B cell (primary cell): ENCODE results near the gene ARMC12. TPM values are rescaled to one million over a fixed set of nuclear protein-coding genes. Genes with fewer than 3 reads are reported as not detected.

ENCODE experiments used
- ATAC-seq: fragments of 200-7000 bp; cut with Tn5 transposase; one replicate; pipeline ENCODE4 v1.10.0; 2021; ENCODE audit warnings: low read depth, mild to moderate bottlenecking, moderate number of reproducible peaks, moderate library complexity
- CTCF ChIA-PET: fragments of 350-600 bp; sonication (Branson Sonifier 250); formaldehyde crosslinking; loops from one replicate; lab custom pipeline; 2021; ENCODE audit warnings: antibody characterized with exemption, inconsistent platforms; lab: Charles Lee
- POLR2A ChIA-PET: fragments of 350-600 bp; sonication (Branson Sonifier 250); formaldehyde crosslinking; loops from one replicate; lab custom pipeline; 2021; ENCODE audit warnings: antibody characterized with exemption; lab: Charles Lee
- DNase-seq: peaks from one replicate; pipeline ENCODE4 v3.0.0; 2013
- H2AFZ ChIP-seq: 2 replicates; pipeline ENCODE4 v1.6.1; 2012; ENCODE audit warnings: mild to moderate bottlenecking, low read depth, low read length; ENCODE audit not compliant: insufficient read depth, poor library complexity, severe bottlenecking
- H3K27ac ChIP-seq, 2 donors: 1 replicate in 1 of 2; 2 replicates in 1 of 2; pipeline ENCODE4 v1.5.1; 2012 to 2013; ENCODE audit warnings: low read length in 2 of 2, mild to moderate bottlenecking in 2 of 2, moderate library complexity in 1 of 2
- H3K27me3 ChIP-seq, 4 experiments: fragments of 200-600 bp in 1 of 4; sonication (generic) in 1 of 4; replicated peaks in 1 of 4; 1 replicate in 2 of 4; 2 replicates in 2 of 4; pipeline versions ENCODE4 v1.6.1 to v1.7.0; 2013 to 2016; ENCODE audit warnings: low read length in 3 of 4, mild to moderate bottlenecking in 2 of 4, mixed read lengths in 1 of 4, moderate library complexity in 1 of 4; ENCODE audit not compliant: insufficient read depth in 4 of 4, control insufficient read depth in 3 of 4; ENCODE audit errors: control extremely low read depth in 1 of 4
- H3K36me3 ChIP-seq, 2 experiments: replicated peaks in 1 of 2; 1 replicate in 1 of 2; 2 replicates in 1 of 2; pipeline versions ENCODE4 v1.6.1 to v1.7.1; 2013; ENCODE audit warnings: low read length in 1 of 2; ENCODE audit not compliant: insufficient read depth in 2 of 2, control insufficient read depth in 1 of 2; ENCODE audit errors: control extremely low read depth in 1 of 2, extremely low read depth in 1 of 2
- H3K4me1 ChIP-seq, 2 donors: fragments of 200-600 bp in 1 of 2; sonication (generic) in 1 of 2; 1 replicate in 1 of 2; 2 replicates in 1 of 2; pipeline versions ENCODE4 v1.5.1 to v1.6.1; 2013 to 2017; ENCODE audit warnings: low read length in 2 of 2; ENCODE audit not compliant: control insufficient read depth in 2 of 2, insufficient read depth in 2 of 2
- H3K4me2 ChIP-seq: replicated peaks from 2 replicates; pipeline ENCODE3; 2012; ENCODE audit warnings: mild to moderate bottlenecking, low read depth, low read length; ENCODE audit not compliant: poor library complexity, severe bottlenecking
- H3K4me3 ChIP-seq, 5 experiments: fragments of 200-600 bp in 1 of 5; sonication (generic) in 1 of 5; 1 replicate in 3 of 5; 2 replicates in 2 of 5; pipeline versions ENCODE4 v1.5.1 to v1.7.0; 2011 to 2016; ENCODE audit warnings: low read length in 4 of 5, mild to moderate bottlenecking in 4 of 5, low read depth in 2 of 5, control low read depth in 1 of 5, moderate library complexity in 1 of 5; ENCODE audit not compliant: insufficient read depth in 1 of 5; ENCODE audit errors: control extremely low read depth in 1 of 5, extremely low read depth in 1 of 5
- H3K79me2 ChIP-seq: fragments of 200-600 bp; sonication (generic); one replicate; pipeline ENCODE4 v1.6.0; 2016; ENCODE audit warnings: low read length; ENCODE audit not compliant: control insufficient read depth, insufficient read depth
- H3K9ac ChIP-seq: fragments of 200-600 bp; sonication (generic); 2 replicates; pipeline ENCODE4 v1.6.1; 2017; ENCODE audit warnings: mild to moderate bottlenecking, low read length, moderate library complexity
- H3K9me3 ChIP-seq, 3 donors: one replicate each; pipeline versions ENCODE4 v1.6.1 to v1.7.1; 2013; ENCODE audit warnings: low read length in 2 of 3; ENCODE audit not compliant: control insufficient read depth in 2 of 3, insufficient read depth in 1 of 3; ENCODE audit errors: control extremely low read depth in 1 of 3
- H4K20me1 ChIP-seq: 2 replicates; pipeline ENCODE4 v1.6.0; 2012; ENCODE audit warnings: mild to moderate bottlenecking, low read length; ENCODE audit not compliant: insufficient read depth, control insufficient read depth, poor library complexity, severe bottlenecking
- H3K27ac Mint-ChIP-seq: one replicate; pipeline ENCODE4 v1.8.0; 2021; ENCODE audit warnings: mixed read lengths
- H3K27me3 Mint-ChIP-seq: one replicate; pipeline ENCODE4 v1.8.0; 2021; ENCODE audit warnings: mixed read lengths
- H3K4me1 Mint-ChIP-seq: one replicate; pipeline ENCODE4 v1.8.0; 2021; ENCODE audit warnings: mixed read lengths
- H3K4me3 Mint-ChIP-seq: one replicate; pipeline ENCODE4 v1.8.0; 2021; ENCODE audit warnings: mixed read lengths
- H3K9me3 Mint-ChIP-seq: one replicate; pipeline ENCODE4 v1.8.0; 2022; ENCODE audit warnings: mixed read lengths; ENCODE audit not compliant: insufficient read depth
- CTCF ChIP-seq: fragments of 200-600 bp; IDR thresholded peaks from one replicate; pipeline ENCODE4 v1.8.0; 2022; ENCODE audit warnings: antibody characterized with exemption, mild to moderate bottlenecking
- EZH2 ChIP-seq: IDR thresholded peaks from 2 replicates; pipeline ENCODE4 v1.6.1; 2012; ENCODE audit warnings: borderline replicate concordance, low read depth, mild to moderate bottlenecking, moderate library complexity, low read length; ENCODE audit not compliant: insufficient read depth, poor library complexity, severe bottlenecking
- WGBS: methylation state at CpG from one replicate; pipeline ENCODE4 v1.1.5; 2013; ENCODE audit warnings: missing lambda C conversion rate; ENCODE audit not compliant: insufficient coverage; 5-methylcytosine and 5-hydroxymethylcytosine counted together
- intact Hi-C: fragments of 100-400 bp; cut with micrococcal nuclease; formaldehyde crosslinking; loops from one replicate; pipeline ENCODE4 v1.10.0; 2022
- polyA plus RNA-seq: library from polyadenylated mRNA; depleted of rRNA; stranded (reverse); fragments of >200 nt; gene quantifications from 2 replicates; pipeline ENCODE4 v1.2.3, GENCODE V29; 2012
- total RNA-seq, 2 donors: library from RNA; stranded (reverse); fragments of 120-200 nt in 1 of 2; gene quantifications; 1 replicate in 1 of 2; 2 replicates in 1 of 2; pipeline versions ENCODE4 v1.2.3 to v1.2.4, GENCODE V29; 2013 to 2022

ARMC12 gene
- total and polyA plus RNA-seq, 2 donors (not counting 1 experiment from before 2014, with no cell fraction given) = 0.52 to 2.8 TPM

- no peak for DNase-seq
- H3K4me3 ChIP-seq = no peak overlapping the region
- WGBS = 86% methylated on average over 4 of the region's 5 CpGs
- H4K20me1 ChIP-seq = no peaks in the 10 kb centered on the region
- H3K9me3 ChIP-seq = peaks cover 0 to 12% (median 0%) of the 10 kb centered on the region in 3 donors
- Mint-ChIP-seq H3K27ac (no peak overlapping the region), H3K27me3 (peaks cover 41% of the 10 kb centered on the region), H3K4me3 (no peak overlapping the region), H3K4me1 (no peaks in the 10 kb centered on the region), H3K9me3 (no peaks in the 10 kb centered on the region)
- no peak overlapping the region for H3K4me2 ChIP-seq
- intact Hi-C loops = no loop called here
- H3K27ac ChIP-seq = no peak overlapping the region
- TF ChIP-seq CTCF (no peak), EZH2 (no peak)
- H3K36me3 ChIP-seq = no peaks in the 10 kb centered on the region
- peaks cover 0 to 4% of the 10 kb centered on the region in 2 donors for H3K4me1 ChIP-seq
- H3K9ac ChIP-seq = no peak overlapping the region
- no peaks in the 10 kb centered on the region for H3K79me2 ChIP-seq
- no peak overlapping the region for H2AFZ ChIP-seq
- ChIA-PET CTCF (no interaction called here), POLR2A (no interaction called here)
- no peak for ATAC-seq
- peaks cover 0 to 30% (median 14%) of the 10 kb centered on the region in 4 experiments for H3K27me3 ChIP-seq
These were observed 53.9 kb downstream of the ARMC12 start for GRCh38 chr6:35790683-35791082.

- Histone ChIP-seq H3K9ac (no peak overlapping the region), H3K4me1 (no peaks in the 10 kb centered on the region), H3K4me3 (no peak overlapping the region), H3K79me2 (no peaks in the 10 kb centered on the region), H4K20me1 (no peaks in the 10 kb centered on the region), H3K4me2 (no peak overlapping the region), H3K36me3 (no peaks in the 10 kb centered on the region), H3K27me3 (peaks cover 0 to 17% (median 0%) of the 10 kb centered on the region in 4 experiments), H3K27ac (no peak overlapping the region), H3K9me3 (no peaks in the 10 kb centered on the region), H2AFZ (no peak overlapping the region)
- POLR2A ChIA-PET = interaction anchor here (0.6 kb wide), 1 partner anchor 11 kb away, joined by 4 read pairs; no protein-coding TSS in a partner anchor
- intact Hi-C loops = no loop called here
- Mint-ChIP-seq H3K9me3 (no peaks in the 10 kb centered on the region), H3K4me3 (no peak overlapping the region), H3K27me3 (peaks cover 13% of the 10 kb centered on the region), H3K4me1 (no peaks in the 10 kb centered on the region), H3K27ac (no peak overlapping the region)
- TF ChIP-seq CTCF (no peak), EZH2 (no peak)
- CTCF ChIA-PET = interaction anchor here (0.6 kb wide), 1 partner anchor 238 kb away, joined by 3 read pairs; no protein-coding TSS in a partner anchor
- ATAC-seq (no peak), DNase-seq (no peak)
- WGBS = 99% methylated on average over 16 of the region's 17 CpGs
These were observed 58.0 kb downstream of the ARMC12 start for GRCh38 chr6:35794536-35795452.
